Measurements from ENCODE around the gene PRDM7.
"Not testable (repeated sequence)": the region's sequence is repeated elsewhere in the genome, so short reads cannot be mapped to it uniquely, and the experiment has no call there.

Gene PRDM7

DNA sequence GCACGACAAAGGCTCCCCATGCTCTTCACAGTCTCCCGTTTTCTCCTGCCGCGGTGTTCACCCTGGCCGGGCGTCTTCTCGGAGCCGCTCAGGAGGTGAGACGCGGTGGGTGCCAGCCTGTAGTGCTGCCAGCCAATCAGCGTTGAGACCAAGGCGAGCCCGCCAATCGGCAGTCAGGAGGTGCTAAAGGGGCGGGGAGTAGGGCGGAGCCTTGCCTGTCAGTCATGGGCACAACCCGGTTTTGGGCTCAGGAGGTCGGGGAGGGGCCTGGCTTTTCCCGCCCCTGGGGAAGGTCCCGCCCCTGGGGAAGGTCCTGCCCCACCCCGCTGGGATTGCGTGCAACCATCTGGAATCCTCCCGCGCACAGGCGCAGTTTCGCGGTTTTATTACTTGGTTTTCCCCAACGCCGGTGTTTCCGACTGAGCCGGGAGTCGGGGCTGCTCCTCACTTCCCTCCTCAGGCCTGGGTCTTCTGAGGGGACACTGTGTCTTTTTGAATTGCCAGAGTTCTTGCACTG is at the start of gene PRDM7:
Gene PRDM7 (minus strand): TSS at position 92 of the 517 bp plus-strand sequence. CDS start 1,421 bp downstream, outside the sequence.
- Mint-ChIP-seq H3K36me3 (ENCODE audit: low read depth) (no peaks in the 10 kb centered on the region), H3K4me3 (peak within 1 kb of the TSS; percentile 78), H3K4me1 (peaks cover 30% of the 10 kb centered on the region), H3K9me3 (no peaks in the 10 kb centered on the region), H3K27me3 (peaks cover 24% of the 10 kb centered on the region), H3K27ac (peak within 1 kb of the TSS; percentile 76)
- peak; percentile 98 for ATAC-seq
- peak; percentile 95 for DNase-seq

DNA sequence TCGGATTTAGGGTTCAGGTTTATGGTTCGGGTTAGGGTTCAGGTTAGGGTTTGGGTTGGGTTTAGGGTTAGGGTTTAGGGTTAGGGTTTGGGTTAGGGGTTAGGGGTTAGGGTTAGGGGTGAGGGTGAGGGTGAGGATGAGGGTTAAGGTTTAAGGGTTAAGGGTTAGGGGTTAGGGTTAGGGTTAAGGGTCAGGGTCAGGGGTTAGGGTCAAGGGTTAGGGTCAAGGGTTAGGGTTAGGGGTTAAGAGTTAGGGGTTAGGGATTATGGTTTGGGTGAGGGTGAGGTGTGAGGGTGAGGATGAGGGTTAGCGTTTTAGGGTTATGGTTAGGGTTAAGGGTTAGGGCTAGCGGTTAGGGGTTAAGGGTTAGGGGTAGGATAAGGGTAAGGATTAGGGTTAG is 44.7 kb upstream of the PRDM7 start:
- H3K27ac Mint-ChIP-seq; ATAC-seq; DNase-seq; H3K4me3 Mint-ChIP-seq; H3K4me1 Mint-ChIP-seq; H3K9me3 Mint-ChIP-seq; H3K36me3 Mint-ChIP-seq (ENCODE audit: low read depth); H3K27me3 Mint-ChIP-seq: not testable (repeated sequence)

DNA sequence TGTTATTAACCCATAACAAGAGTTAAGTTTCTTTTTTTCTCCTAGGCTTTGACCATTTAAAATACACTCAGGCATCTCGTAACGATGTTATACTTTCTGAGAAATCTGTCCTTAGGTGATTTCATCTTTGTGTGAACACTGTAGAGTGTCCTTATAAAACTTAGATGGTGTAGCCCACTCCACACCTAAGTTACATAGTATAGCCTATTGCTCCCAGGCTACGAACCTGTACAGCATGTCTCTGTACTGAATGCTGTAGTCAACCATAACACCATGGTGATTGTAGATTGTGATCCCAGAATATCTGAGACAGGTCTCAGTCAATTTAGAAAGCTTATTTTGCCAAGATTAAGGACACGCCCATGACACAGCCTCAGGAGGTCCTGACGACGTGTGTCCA is 30.5 kb upstream of the PRDM7 start:
- H3K4me3 Mint-ChIP-seq; H3K36me3 Mint-ChIP-seq (ENCODE audit: low read depth); ATAC-seq; H3K4me1 Mint-ChIP-seq; DNase-seq; H3K9me3 Mint-ChIP-seq; H3K27me3 Mint-ChIP-seq; H3K27ac Mint-ChIP-seq: not testable (repeated sequence)

DNA sequence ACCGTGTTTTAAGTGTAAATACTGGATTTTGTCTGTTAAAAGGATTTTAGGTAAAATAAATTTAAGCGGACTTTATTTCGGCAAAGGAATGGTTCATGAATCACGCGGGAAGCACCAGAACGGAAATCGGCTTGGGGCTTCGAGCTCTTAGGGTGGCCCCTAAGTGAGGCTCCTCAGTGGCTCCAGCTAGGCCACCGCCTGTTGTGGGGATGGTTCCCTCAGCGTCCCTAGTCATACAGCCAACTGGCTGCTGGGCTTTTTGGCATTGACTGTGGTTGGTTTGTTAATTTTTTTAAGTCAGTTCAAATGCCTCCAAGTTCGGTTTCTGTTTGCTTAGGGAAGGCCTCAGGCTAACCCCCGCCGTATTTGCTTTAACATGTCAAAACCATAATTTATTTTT is 29.9 kb upstream of the PRDM7 start:
- not testable (repeated sequence) for H3K27ac Mint-ChIP-seq; H3K4me1 Mint-ChIP-seq; H3K27me3 Mint-ChIP-seq; H3K4me3 Mint-ChIP-seq; H3K36me3 Mint-ChIP-seq (ENCODE audit: low read depth); H3K9me3 Mint-ChIP-seq; DNase-seq; ATAC-seq

DNA sequence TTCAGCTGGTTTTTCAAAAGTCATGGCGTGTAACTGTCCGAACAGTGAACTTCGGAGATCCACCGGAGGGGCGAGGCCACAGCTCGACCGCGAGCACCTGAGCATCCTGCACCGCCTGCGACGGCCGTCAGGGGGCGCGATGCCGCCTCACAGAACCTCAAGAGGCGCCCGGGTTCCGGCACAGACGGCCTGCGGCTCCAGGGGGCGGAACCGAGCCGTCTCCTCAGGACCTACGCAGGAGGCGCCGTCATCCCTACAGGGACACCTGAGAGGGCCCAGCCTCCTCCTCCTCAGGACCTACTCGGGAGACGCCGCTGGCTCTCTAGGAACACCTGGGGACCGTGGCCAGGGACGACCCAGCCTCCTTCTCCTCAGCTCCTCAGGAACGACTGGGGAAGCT is 29.1 kb upstream of the PRDM7 start:
- ATAC-seq, result peak; percentile 73
- not testable (repeated sequence) for H3K4me3 Mint-ChIP-seq; H3K36me3 Mint-ChIP-seq (ENCODE audit: low read depth); H3K27me3 Mint-ChIP-seq; H3K4me1 Mint-ChIP-seq; H3K9me3 Mint-ChIP-seq; H3K27ac Mint-ChIP-seq
- peak; percentile 11 for DNase-seq

DNA sequence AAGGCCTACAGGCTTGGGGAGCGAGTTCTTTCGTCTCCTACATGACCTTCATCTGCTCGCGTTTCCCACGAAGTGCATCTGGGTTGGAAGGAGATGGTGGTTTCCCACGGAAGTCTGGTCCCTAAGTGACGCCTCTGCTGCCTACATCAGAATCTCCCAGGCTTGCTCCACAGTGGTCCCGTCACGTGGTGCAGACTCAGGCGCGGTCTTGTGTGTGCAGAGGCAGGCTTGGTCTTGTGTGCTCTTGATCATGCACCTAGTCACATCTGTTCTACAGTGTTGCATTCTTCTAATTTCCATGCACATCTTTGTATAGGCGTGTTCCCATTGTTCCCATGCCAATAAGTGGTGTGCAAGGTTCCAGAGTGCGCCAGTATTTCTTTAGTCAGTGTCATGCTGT is 27.6 kb upstream of the PRDM7 start:
- not testable (repeated sequence) for H3K27me3 Mint-ChIP-seq; H3K4me1 Mint-ChIP-seq; H3K9me3 Mint-ChIP-seq; H3K4me3 Mint-ChIP-seq; H3K27ac Mint-ChIP-seq; ATAC-seq; H3K36me3 Mint-ChIP-seq (ENCODE audit: low read depth); DNase-seq

DNA sequence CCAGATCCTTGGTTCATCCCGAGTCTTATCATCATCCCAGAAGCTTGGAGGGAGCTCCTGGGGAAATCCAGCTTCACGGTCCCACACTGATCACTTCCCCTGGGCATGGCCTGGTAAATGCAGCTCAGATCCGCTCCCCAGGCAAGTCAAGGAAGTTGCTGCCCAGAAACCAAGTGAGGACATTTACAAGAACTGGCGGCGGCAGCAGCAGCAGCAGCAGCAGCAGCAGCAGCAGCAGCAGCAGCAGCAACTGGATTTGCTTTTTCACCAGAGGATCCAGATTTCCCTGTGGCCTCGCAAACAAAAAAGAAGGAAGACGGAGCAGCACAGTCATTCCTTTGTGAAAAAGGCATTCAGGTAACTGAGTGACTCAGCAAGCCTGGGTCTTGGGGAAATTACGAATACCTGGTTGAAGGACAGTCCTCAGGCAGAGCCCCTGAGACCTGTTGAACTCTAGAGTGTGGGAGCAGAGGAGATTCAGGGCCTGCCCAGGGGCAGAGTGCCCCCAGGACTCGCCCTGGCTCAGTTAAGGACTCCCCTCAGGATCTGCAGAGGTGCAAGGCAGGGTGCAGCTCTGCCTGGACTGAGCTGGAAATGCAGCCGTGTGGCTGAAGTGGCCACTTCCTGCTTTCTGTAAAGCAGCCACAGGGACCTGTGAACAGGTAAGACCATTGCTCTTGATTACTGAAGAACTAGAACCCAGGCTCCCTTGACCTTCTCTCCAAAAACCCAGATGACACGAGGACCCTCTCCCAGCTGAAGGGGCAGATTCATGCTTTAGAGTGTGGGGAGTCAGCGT is 25.2 kb upstream of the PRDM7 start:
- not testable (repeated sequence) for H3K4me3 Mint-ChIP-seq; ATAC-seq; H3K27me3 Mint-ChIP-seq; H3K36me3 Mint-ChIP-seq (ENCODE audit: low read depth); H3K9me3 Mint-ChIP-seq; DNase-seq; H3K27ac Mint-ChIP-seq; H3K4me1 Mint-ChIP-seq

DNA sequence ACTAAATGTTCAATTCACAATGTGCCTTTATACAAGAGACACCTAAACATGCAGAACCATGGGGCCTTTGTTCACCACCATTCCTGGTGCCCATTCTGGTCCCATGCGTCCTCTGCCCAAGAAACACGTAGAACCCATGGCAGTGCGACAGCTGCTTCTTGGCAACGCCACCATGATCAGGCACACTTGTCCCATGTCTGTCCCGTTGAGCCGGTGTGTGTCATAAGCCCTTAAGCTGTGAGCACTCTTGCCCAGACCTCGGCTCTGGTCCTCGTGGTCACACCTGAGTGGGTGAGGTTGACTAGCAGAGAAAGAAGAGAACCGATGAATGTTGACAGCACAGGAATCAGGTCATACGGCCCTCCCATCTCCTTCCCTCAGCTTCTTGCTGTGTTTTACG is 24.2 kb upstream of the PRDM7 start:
- not testable (repeated sequence) for H3K4me3 Mint-ChIP-seq; H3K4me1 Mint-ChIP-seq; H3K27ac Mint-ChIP-seq; H3K27me3 Mint-ChIP-seq; ATAC-seq; DNase-seq; H3K36me3 Mint-ChIP-seq (ENCODE audit: low read depth); H3K9me3 Mint-ChIP-seq

DNA sequence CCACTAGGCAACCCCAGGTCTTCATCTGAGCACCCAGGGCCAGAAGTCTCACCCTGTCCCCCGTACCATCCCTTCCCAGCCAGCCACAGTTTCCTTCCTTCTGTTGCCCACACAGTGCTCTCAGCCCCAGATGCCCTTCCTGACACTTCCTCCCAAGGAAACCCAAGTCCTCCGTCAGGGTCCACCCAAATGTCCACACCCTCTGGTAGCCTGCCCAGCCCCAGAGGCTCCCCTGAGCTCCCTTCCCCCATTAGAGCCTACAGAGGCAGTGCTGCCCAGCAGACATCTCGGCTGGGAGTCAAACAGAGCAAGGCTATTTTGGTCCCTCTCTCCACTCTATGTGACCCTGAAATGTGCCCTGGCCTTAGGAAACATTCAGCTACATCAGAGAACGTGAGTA is 23.7 kb upstream of the PRDM7 start:
- not testable (repeated sequence) for H3K36me3 Mint-ChIP-seq (ENCODE audit: low read depth); ATAC-seq; H3K9me3 Mint-ChIP-seq; H3K4me1 Mint-ChIP-seq; H3K4me3 Mint-ChIP-seq; DNase-seq; H3K27ac Mint-ChIP-seq; H3K27me3 Mint-ChIP-seq

DNA sequence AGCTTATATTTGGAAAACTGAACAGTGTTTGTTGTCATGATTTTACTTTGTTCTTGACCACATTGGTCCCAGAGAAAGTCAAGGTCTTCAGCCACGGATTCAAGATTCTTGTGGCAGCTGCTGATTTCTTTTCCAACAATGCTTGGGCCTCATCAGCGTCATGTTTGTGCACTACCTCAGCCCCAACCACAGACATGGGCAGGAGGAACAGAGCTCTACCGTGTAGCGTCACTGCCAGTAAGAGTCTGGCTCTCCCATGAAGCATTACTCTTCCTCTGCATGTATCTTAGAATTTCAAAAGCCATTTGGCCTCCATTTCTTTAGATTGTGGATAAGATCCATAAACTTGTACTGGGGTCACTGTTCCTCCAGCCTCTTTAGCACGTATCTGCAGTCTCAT is 23.1 kb upstream of the PRDM7 start:
- H3K4me3 Mint-ChIP-seq; H3K27ac Mint-ChIP-seq; ATAC-seq; H3K27me3 Mint-ChIP-seq; H3K9me3 Mint-ChIP-seq; H3K4me1 Mint-ChIP-seq; DNase-seq; H3K36me3 Mint-ChIP-seq (ENCODE audit: low read depth): not testable (repeated sequence)

DNA sequence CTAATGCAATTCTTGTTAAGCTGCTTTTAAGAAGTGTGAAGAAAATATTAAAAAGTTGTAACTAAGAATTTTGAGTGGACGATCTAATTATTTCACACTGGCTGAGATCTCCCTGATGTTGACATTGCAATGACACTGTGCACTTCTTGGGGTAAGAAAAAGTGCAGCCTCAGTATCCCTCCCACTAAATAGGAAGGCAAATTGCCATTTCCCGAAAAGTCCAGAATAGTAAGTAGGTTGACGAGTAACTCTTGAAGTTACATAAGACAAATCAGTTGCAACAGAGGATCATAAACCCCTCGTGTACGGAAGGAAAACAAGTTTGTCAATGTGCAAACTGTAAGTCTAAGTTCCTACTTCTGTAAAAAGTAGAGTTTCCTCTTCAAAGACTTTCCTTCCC is 21.8 kb upstream of the PRDM7 start:
- H3K36me3 Mint-ChIP-seq (ENCODE audit: low read depth); H3K9me3 Mint-ChIP-seq; H3K4me1 Mint-ChIP-seq; H3K27ac Mint-ChIP-seq; ATAC-seq; DNase-seq; H3K4me3 Mint-ChIP-seq; H3K27me3 Mint-ChIP-seq: not testable (repeated sequence)

DNA sequence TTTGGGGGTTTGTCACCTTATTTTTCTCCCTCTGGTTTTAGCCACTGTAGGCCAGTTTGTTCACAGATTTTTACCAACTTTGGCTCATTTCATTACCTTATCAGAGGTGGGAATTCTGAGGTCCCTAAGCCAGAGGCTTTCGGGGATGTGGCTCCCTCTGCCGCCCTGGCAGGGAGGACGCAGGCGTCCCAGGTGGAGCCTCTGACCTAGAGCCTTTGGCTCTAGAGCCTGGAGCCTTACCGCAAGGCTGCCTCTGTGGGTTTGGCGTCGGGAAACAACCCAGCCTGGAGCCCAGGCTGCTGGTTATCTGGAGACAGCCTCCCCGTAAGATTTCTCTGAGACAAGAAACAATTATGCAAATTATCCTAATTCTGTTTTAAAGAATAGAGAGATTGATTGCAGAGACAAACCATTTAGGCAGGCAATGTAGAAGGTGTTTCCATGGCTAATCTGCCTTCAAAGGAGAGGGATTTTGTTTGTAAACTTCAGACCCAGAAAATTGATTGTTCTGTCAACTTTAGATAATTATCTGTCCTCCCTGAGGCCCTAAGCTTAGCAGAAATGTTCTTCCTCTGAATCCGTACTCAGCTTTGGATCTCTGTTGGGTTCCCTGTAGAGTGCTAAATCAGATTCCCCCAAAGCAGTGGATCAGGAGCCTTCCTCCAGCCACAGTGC is 20.0 kb upstream of the PRDM7 start:
- H3K27ac Mint-ChIP-seq; H3K36me3 Mint-ChIP-seq (ENCODE audit: low read depth); DNase-seq; H3K4me3 Mint-ChIP-seq; H3K4me1 Mint-ChIP-seq; H3K9me3 Mint-ChIP-seq; ATAC-seq; H3K27me3 Mint-ChIP-seq: not testable (repeated sequence)

DNA sequence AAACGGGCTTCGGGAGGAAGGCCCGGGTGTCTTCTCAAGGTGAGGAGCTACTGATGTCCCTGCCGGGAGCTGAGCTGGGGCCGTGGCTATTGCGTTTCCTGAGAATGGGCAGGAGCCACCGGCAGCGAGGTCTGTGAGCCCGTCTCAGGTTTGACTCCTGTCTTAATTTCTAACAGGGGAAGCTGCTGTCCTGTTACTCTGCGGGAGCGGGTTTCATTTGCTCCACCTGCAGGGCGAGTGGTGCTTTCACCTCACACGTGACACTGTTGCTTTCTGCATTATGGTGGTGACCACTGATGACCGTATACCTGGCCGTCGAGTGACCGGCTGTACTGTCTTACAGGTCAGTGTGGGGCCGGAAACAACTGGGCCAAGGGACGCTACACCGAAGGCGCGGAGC is 17.7 kb upstream of the PRDM7 start:
- DNase-seq; H3K4me3 Mint-ChIP-seq; H3K27ac Mint-ChIP-seq; H3K27me3 Mint-ChIP-seq; ATAC-seq; H3K36me3 Mint-ChIP-seq (ENCODE audit: low read depth); H3K4me1 Mint-ChIP-seq; H3K9me3 Mint-ChIP-seq: not testable (repeated sequence)

DNA sequence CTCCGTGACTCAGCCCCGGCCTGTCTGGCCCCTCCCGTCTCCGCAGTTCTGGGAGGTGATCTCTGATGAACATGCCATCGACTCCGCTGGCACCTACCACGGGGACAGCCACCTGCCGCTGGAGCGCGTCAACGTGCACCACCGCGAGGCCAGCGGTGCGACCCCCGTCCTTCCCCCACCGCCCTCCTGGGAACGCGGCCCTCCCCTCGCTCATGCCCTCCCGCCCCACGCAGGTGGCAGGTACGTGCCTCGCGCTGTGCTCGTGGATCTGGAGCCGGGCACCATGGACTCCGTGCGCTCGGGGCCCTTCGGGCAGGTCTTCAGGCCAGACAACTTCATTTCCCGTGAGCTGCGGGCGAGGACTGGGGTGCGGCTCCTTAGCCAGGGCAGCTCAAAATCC is 17.2 kb upstream of the PRDM7 start:
- H3K36me3 Mint-ChIP-seq (ENCODE audit: low read depth); DNase-seq; H3K4me1 Mint-ChIP-seq; H3K27me3 Mint-ChIP-seq; H3K4me3 Mint-ChIP-seq; ATAC-seq; H3K9me3 Mint-ChIP-seq; H3K27ac Mint-ChIP-seq: not testable (repeated sequence)

DNA sequence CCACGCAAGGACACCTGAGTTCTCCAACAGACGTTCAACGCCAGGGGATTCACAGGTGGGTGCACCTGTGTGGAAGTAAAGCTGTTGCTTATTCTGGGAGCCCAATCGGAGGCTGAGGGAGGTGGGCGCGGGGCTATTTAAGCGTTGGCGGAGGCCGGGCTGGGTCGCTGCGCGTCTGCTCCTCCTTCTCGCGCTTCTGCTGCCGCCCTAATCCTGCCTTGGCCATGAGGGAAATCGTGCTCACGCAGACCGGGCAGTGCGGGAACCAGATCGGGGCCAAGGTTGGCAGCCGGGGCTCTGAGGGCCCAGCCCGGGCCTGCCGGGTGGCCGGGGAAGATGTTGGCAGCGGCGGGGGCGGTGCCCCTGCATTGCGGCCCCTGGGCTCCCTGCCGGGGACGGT is 16.7 kb upstream of the PRDM7 start:
- H3K4me1 Mint-ChIP-seq; ATAC-seq; H3K27me3 Mint-ChIP-seq; H3K27ac Mint-ChIP-seq; H3K9me3 Mint-ChIP-seq; H3K36me3 Mint-ChIP-seq (ENCODE audit: low read depth); DNase-seq; H3K4me3 Mint-ChIP-seq: not testable (repeated sequence)
